HG02642 (cell line): Measurements from ENCODE around the gene ZNF205.
"Not testable (repeated sequence)": the region's sequence is repeated elsewhere in the genome, so short reads cannot be mapped to it uniquely, and the experiment has no call there.

Source experiments
- ATAC-seq: cut with Tn5 transposase; IDR thresholded peaks from one replicate; pipeline ENCODE4 v1.9.1; 2021; ENCODE audit warnings: mild to moderate bottlenecking; ENCODE audit not compliant: unreplicated experiment, poor library complexity

The ZNF205 gene

GRCh38 chr16:3165111-3165822 lies 52.9 kb downstream of the ZNF205 start:
- ATAC-seq, result no peak

- ATAC-seq, result no peak
Measured at GRCh38 chr16:3166505-3166886, 54.1 kb downstream of the ZNF205 start.

GRCh38 chr16:3168729-3169128 lies 56.3 kb downstream of the ZNF205 start:
- ATAC-seq, result not testable (repeated sequence)
